HEK293 (cell line): ENCODE data around the gene SLC38A6.

Experiments used
- ATF2 ChIP-seq: fragments of 450-650 bp; formaldehyde crosslinking; IDR thresholded peaks from 2 replicates; pipeline ENCODE4 v1.5.1; 2016; ENCODE audit warnings: missing biosample characterization, missing genetic modification characterization, low read depth
- ZBTB21 ChIP-seq: fragments of 450-650 bp; formaldehyde crosslinking; IDR thresholded peaks from 2 replicates; pipeline ENCODE4 v1.5.1; 2017; ENCODE audit warnings: missing biosample characterization, missing genetic modification characterization
- ZNF433 ChIP-seq: fragments of 450-650 bp; formaldehyde crosslinking; IDR thresholded peaks from 2 replicates; pipeline ENCODE4 v1.5.1; 2016; ENCODE audit warnings: missing biosample characterization, missing genetic modification characterization, low read depth
- ZNF701 ChIP-seq: fragments of 450-650 bp; formaldehyde crosslinking; IDR thresholded peaks from 2 replicates; pipeline ENCODE4 v1.5.1; 2016; ENCODE audit warnings: missing biosample characterization, missing genetic modification characterization
- TF ChIP-seq, protein P1 (sequence below): fragments of 450-650 bp; formaldehyde crosslinking; IDR thresholded peaks from 2 replicates; pipeline ENCODE4 v1.5.1; 2016; ENCODE audit warnings: missing biosample characterization, missing genetic modification characterization
- TF ChIP-seq, protein P2 (sequence below): fragments of 450-650 bp; formaldehyde crosslinking; IDR thresholded peaks from 2 replicates; pipeline ENCODE4 v1.5.1; 2016; ENCODE audit warnings: missing biosample characterization, missing genetic modification characterization
- TF ChIP-seq, protein P3 (sequence below): fragments of 450-650 bp; formaldehyde crosslinking; IDR thresholded peaks from 2 replicates; pipeline ENCODE4 v1.5.1; 2016; ENCODE audit warnings: missing biosample characterization, missing genetic modification characterization

- TF ChIP-seq ATF2 (tag by site-specific recombination) (no peak), ZNF701 (tag by site-specific recombination) (no peak), ZBTB21 (no peak), ZNF433 (no peak)
- TF ChIP-seq, protein P1, sequence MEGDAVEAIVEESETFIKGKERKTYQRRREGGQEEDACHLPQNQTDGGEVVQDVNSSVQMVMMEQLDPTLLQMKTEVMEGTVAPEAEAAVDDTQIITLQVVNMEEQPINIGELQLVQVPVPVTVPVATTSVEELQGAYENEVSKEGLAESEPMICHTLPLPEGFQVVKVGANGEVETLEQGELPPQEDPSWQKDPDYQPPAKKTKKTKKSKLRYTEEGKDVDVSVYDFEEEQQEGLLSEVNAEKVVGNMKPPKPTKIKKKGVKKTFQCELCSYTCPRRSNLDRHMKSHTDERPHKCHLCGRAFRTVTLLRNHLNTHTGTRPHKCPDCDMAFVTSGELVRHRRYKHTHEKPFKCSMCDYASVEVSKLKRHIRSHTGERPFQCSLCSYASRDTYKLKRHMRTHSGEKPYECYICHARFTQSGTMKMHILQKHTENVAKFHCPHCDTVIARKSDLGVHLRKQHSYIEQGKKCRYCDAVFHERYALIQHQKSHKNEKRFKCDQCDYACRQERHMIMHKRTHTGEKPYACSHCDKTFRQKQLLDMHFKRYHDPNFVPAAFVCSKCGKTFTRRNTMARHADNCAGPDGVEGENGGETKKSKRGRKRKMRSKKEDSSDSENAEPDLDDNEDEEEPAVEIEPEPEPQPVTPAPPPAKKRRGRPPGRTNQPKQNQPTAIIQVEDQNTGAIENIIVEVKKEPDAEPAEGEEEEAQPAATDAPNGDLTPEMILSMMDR (tag by site-specific recombination) = no peak
- TF ChIP-seq, protein P2, sequence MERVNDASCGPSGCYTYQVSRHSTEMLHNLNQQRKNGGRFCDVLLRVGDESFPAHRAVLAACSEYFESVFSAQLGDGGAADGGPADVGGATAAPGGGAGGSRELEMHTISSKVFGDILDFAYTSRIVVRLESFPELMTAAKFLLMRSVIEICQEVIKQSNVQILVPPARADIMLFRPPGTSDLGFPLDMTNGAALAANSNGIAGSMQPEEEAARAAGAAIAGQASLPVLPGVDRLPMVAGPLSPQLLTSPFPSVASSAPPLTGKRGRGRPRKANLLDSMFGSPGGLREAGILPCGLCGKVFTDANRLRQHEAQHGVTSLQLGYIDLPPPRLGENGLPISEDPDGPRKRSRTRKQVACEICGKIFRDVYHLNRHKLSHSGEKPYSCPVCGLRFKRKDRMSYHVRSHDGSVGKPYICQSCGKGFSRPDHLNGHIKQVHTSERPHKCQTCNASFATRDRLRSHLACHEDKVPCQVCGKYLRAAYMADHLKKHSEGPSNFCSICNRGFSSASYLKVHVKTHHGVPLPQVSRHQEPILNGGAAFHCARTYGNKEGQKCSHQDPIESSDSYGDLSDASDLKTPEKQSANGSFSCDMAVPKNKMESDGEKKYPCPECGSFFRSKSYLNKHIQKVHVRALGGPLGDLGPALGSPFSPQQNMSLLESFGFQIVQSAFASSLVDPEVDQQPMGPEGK (tag by site-specific recombination) = no peak
- TF ChIP-seq, protein P3, sequence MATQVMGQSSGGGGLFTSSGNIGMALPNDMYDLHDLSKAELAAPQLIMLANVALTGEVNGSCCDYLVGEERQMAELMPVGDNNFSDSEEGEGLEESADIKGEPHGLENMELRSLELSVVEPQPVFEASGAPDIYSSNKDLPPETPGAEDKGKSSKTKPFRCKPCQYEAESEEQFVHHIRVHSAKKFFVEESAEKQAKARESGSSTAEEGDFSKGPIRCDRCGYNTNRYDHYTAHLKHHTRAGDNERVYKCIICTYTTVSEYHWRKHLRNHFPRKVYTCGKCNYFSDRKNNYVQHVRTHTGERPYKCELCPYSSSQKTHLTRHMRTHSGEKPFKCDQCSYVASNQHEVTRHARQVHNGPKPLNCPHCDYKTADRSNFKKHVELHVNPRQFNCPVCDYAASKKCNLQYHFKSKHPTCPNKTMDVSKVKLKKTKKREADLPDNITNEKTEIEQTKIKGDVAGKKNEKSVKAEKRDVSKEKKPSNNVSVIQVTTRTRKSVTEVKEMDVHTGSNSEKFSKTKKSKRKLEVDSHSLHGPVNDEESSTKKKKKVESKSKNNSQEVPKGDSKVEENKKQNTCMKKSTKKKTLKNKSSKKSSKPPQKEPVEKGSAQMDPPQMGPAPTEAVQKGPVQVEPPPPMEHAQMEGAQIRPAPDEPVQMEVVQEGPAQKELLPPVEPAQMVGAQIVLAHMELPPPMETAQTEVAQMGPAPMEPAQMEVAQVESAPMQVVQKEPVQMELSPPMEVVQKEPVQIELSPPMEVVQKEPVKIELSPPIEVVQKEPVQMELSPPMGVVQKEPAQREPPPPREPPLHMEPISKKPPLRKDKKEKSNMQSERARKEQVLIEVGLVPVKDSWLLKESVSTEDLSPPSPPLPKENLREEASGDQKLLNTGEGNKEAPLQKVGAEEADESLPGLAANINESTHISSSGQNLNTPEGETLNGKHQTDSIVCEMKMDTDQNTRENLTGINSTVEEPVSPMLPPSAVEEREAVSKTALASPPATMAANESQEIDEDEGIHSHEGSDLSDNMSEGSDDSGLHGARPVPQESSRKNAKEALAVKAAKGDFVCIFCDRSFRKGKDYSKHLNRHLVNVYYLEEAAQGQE = no peak
Observed at GRCh38 chr14:61098721-61099120, 117.7 kb downstream of the SLC38A6 start.
